A673 (cell line): ENCODE results near the gene GOLGA7B. TPM values are rescaled to one million over a fixed set of nuclear protein-coding genes. Genes with fewer than 3 reads are reported as not detected.

ENCODE experiments used
- BruUV-seq: library from RNA; stranded (reverse); fragments of 400-500 nt; replicated peaks from 2 replicates; lab custom pipeline; 2021; lab: Mats Ljungman, UMichigan
- CTCF ChIA-PET: fragments of 300-600 bp; sonication (Branson Sonifier 250); formaldehyde crosslinking; loops from one replicate; lab custom pipeline; 2022; ENCODE audit warnings: antibody characterized with exemption; lab: Charles Lee
- POLR2A ChIA-PET: fragments of 300-600 bp; sonication (Branson Sonifier 250); formaldehyde crosslinking; loops from one replicate; lab custom pipeline; 2022; ENCODE audit warnings: antibody characterized with exemption; ENCODE audit not compliant: low non-redundant PET; lab: Charles Lee
- DNase-seq: peaks from one replicate; pipeline ENCODE4 v3.0.0-alpha.2; 2015; ENCODE audit warnings: low spot score
- H3K27ac ChIP-seq: fragments of 200-600 bp; sonication (generic); 2 replicates; pipeline ENCODE4 v1.5.1; 2016; ENCODE audit warnings: mixed run types, low read depth, mild to moderate bottlenecking, mixed read lengths, antibody characterized with exemption, low read length; ENCODE audit not compliant: poor library complexity, severe bottlenecking
- H3K27me3 ChIP-seq: fragments of 200-600 bp; sonication (generic); replicated peaks from 2 replicates; pipeline ENCODE4 v1.6.1; 2017; ENCODE audit warnings: mixed run types, low read depth, mild to moderate bottlenecking, mixed read lengths, antibody characterized with exemption, low read length; ENCODE audit not compliant: insufficient read depth, poor library complexity
- H3K36me3 ChIP-seq: fragments of 200-600 bp; sonication (generic); 2 replicates; pipeline ENCODE4 v1.6.1; 2016; ENCODE audit warnings: mixed run types, mild to moderate bottlenecking, mixed read lengths, antibody characterized with exemption, low read length; ENCODE audit not compliant: insufficient read depth, poor library complexity, severe bottlenecking
- H3K4me1 ChIP-seq: fragments of 200-600 bp; sonication (generic); 2 replicates; pipeline ENCODE4 v1.6.1; 2017; ENCODE audit warnings: mixed run types, mild to moderate bottlenecking, mixed read lengths, antibody characterized with exemption, low read length; ENCODE audit not compliant: insufficient read depth, poor library complexity, severe bottlenecking
- H3K4me3 ChIP-seq: fragments of 200-600 bp; sonication (generic); 2 replicates; pipeline ENCODE4 v1.5.1; 2016; ENCODE audit warnings: low read depth, mixed run types, mild to moderate bottlenecking, mixed read lengths, low read length; ENCODE audit not compliant: poor library complexity, severe bottlenecking
- H3K9me3 ChIP-seq: fragments of 200-600 bp; sonication (generic); 2 replicates; pipeline ENCODE4 v1.6.1; 2016; ENCODE audit warnings: mixed run types, low read depth, mild to moderate bottlenecking, mixed read lengths, antibody characterized with exemption, low read length; ENCODE audit not compliant: poor library complexity, severe bottlenecking
- EZH2 ChIP-seq: fragments of 200-600 bp; sonication (generic); IDR thresholded peaks from 2 replicates; pipeline ENCODE4 v1.6.1; 2017; ENCODE audit warnings: borderline replicate concordance, low read depth, mild to moderate bottlenecking, mixed read lengths, antibody characterized with exemption, low read length; ENCODE audit not compliant: poor library complexity, severe bottlenecking
- intact Hi-C: fragments of 100-400 bp; cut with micrococcal nuclease; formaldehyde crosslinking; loops from one replicate; pipeline ENCODE4 v1.10.0; 2022; ENCODE audit not compliant: unreplicated experiment
- total RNA-seq: library from RNA; stranded (reverse); gene quantifications from 2 replicates; pipeline ENCODE4 v1.2.3, GENCODE V29; 2021
- TF ChIP-seq, protein P1 (sequence below): fragments of 300-800, 200-600 bp; sonication (generic); conservative IDR thresholded peaks from 2 replicates; pipeline ENCODE4 v1.5.1; 2017; ENCODE audit warnings: low read depth, mild to moderate bottlenecking, antibody characterized with exemption, low read length, moderate library complexity, mixed read lengths

Gene GOLGA7B
- total RNA-seq, 1 experiment from 2014 or later, result 0.64 TPM

DNA sequence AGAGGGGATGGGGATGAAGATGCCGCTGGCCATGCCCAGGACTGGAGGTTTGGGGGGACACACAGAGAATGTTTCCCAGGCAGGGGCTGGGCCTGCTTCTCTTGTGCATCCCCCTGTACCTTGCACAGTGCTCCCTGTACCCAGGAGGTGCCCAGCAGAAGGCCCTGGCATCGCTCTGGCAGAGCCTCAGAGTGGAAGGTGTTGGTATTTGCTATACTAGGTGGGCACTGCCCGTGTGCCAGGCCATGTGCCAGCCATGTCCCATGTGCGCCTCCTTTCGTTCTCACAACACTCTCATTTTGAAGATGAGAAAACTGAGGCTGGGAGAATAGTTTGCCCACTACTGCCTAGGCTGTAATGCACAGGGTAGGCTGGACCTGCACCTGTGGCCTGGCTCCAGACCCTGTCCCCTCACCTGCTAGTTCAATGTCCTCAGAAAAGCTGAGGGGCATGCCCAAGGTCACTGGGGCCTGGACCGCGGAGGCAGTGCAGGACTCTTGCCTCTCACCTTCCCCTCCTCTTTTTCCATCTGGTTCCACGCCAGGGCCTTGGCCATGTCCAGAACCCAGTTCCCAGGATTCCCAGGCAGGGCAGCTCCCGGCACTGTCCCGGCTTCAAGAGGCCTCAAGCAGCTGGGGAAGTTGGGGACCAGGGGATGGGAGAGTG is 64.7 kb downstream of the GOLGA7B start:
- POLR2A ChIA-PET, result no interaction called here
- Histone ChIP-seq H3K27ac (no peak overlapping the region), H3K36me3 (no peaks in the 10 kb centered on the region), H3K4me3 (no peak overlapping the region), H3K9me3 (no peaks in the 10 kb centered on the region), H3K27me3 (peaks cover 74% of the 10 kb centered on the region), H3K4me1 (no peaks in the 10 kb centered on the region)
- no TSS peak for BruUV-seq
- intact Hi-C loops, result loop anchor here (1.0 to 5.0 kb wide), 3 partner anchors 113 to 394 kb away; no protein-coding TSS in a partner anchor
- CTCF ChIA-PET, result interaction anchor here (0.6 to 2.6 kb wide), 7 partner anchors 10 to 1332 kb away, joined by 3 to 32 read pairs (median 4); no protein-coding TSS in a partner anchor
- no peak for DNase-seq
- TF ChIP-seq EZH2, result no peak
- TF ChIP-seq, protein P1, sequence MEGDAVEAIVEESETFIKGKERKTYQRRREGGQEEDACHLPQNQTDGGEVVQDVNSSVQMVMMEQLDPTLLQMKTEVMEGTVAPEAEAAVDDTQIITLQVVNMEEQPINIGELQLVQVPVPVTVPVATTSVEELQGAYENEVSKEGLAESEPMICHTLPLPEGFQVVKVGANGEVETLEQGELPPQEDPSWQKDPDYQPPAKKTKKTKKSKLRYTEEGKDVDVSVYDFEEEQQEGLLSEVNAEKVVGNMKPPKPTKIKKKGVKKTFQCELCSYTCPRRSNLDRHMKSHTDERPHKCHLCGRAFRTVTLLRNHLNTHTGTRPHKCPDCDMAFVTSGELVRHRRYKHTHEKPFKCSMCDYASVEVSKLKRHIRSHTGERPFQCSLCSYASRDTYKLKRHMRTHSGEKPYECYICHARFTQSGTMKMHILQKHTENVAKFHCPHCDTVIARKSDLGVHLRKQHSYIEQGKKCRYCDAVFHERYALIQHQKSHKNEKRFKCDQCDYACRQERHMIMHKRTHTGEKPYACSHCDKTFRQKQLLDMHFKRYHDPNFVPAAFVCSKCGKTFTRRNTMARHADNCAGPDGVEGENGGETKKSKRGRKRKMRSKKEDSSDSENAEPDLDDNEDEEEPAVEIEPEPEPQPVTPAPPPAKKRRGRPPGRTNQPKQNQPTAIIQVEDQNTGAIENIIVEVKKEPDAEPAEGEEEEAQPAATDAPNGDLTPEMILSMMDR, result no peak

DNA sequence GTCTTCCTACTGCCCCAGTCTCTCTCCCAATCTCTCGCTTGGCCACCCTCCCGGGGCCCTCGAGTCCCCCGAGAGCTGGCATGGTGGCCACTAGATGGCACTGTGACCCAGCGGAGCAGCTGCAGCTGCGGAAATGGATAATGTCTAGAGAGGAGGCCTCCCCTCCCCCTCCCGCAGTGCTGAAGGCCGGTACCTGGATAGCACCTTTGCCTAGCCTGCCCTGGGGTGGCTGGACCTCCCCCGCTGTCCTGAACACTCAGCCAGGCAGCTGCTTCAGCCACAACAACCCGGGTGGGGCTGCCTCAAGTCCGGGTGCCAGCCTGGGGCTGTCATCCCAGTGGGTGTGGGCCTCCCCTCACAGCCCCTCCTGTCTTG is 65.2 kb downstream of the GOLGA7B start:
- no peak overlapping the region for H3K4me3 ChIP-seq
- no peaks in the 10 kb centered on the region for H3K36me3 ChIP-seq
- no peaks in the 10 kb centered on the region for H3K9me3 ChIP-seq
- H3K27ac ChIP-seq, result no peak overlapping the region
- H3K27me3 ChIP-seq, result peaks cover 70% of the 10 kb centered on the region
- no peaks in the 10 kb centered on the region for H3K4me1 ChIP-seq
- intact Hi-C loops, result loop anchor here (1.0 to 5.0 kb wide), 3 partner anchors 112 to 394 kb away; no protein-coding TSS in a partner anchor
- no TSS peak for BruUV-seq
- TF ChIP-seq, protein P1, result peak; percentile 94
- no peak for TF ChIP-seq EZH2
- ChIA-PET POLR2A (no interaction called here), CTCF (interaction anchor here (0.6 to 2.6 kb wide), 8 partner anchors 11 to 1332 kb away, joined by 3 to 32 read pairs (median 4); partner anchors contain the start of gene CRTAC1)
- peak; percentile 75 for DNase-seq

DNA sequence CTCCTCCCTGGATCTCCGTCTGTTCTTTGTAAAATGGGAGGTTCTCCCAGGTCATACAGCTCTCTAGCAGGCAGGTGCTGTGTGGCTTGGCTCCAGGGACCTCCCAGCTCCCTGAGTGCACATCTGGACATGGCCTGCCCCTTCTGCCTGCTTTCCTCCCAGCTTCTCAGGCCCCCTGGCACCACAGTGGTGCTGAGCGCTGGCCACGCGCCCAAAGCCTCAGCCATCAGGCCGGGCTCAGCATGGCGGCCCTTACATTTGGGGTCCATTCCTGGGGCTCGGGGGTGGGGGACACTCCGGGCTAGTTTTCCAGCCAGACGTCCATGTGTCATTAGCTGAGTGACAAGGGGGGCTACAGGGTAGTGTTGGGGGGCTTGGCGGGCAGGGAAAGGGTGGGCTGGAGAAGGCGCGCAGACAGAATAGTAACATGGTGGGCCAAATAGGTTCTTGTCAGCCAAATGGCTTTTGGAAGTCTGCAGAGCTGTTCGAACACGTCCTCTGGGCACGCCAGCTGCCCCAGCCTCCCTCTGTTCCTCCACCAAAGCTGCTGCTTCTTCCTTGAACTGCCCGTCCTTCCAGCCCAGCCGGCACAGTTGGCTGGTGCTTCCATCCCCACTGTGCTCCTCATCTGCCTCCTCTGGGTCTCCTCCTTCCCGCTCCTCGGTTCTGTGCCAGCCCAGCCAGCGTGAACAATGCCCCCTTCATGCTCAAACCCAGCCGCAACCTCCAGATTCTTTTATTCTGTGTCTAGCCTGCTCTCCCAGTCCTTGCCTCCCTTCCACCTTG is 65.9 kb downstream of the GOLGA7B start:
- no peak for DNase-seq
- H3K27ac ChIP-seq, result no peak overlapping the region
- H3K36me3 ChIP-seq, result no peaks in the 10 kb centered on the region
- no peak overlapping the region for H3K4me3 ChIP-seq
- ChIA-PET POLR2A (no interaction called here), CTCF (interaction anchor here (0.5 to 2.6 kb wide), 9 partner anchors 11 to 1331 kb away, joined by 3 to 32 read pairs (median 4); partner anchors contain the start of gene CRTAC1)
- no TSS peak for BruUV-seq
- no peak for TF ChIP-seq EZH2
- H3K9me3 ChIP-seq, result no peaks in the 10 kb centered on the region
- intact Hi-C loops, result loop anchor here (2.0 kb wide), 1 partner anchor 393 kb away; no protein-coding TSS in a partner anchor
- peaks cover 70% of the 10 kb centered on the region for H3K27me3 ChIP-seq
- H3K4me1 ChIP-seq, result no peaks in the 10 kb centered on the region
